Mesodermal cell (in vitro differentiated cells): ENCODE data around the gene HPS3.

Source experiments
- H3K27ac ChIP-seq: 2 replicates; pipeline ENCODE4 v1.7.0; 2013; ENCODE audit warnings: mild to moderate bottlenecking, low read depth, low read length, moderate library complexity; ENCODE audit not compliant: severe bottlenecking
- H3K36me3 ChIP-seq: 2 replicates; pipeline ENCODE4 v1.7.1; 2013; ENCODE audit warnings: mild to moderate bottlenecking, low read length, moderate library complexity; ENCODE audit not compliant: control insufficient read depth, insufficient read depth
- H3K4me1 ChIP-seq: one replicate; pipeline ENCODE4 v1.7.1; 2013; ENCODE audit warnings: mild to moderate bottlenecking, low read length; ENCODE audit not compliant: insufficient read depth, control insufficient read depth, poor library complexity, severe bottlenecking
- H3K4me3 ChIP-seq: 2 replicates; pipeline ENCODE4 v1.7.0; 2013; ENCODE audit warnings: low read length, control low read depth, mild to moderate bottlenecking; ENCODE audit not compliant: insufficient read depth, poor library complexity, severe bottlenecking; ENCODE audit errors: extremely low read depth
- H3K9me3 ChIP-seq: 2 replicates; pipeline ENCODE4 v1.7.1; 2013; ENCODE audit warnings: mild to moderate bottlenecking, low read length, moderate library complexity; ENCODE audit not compliant: control insufficient read depth
- WGBS, 2 experiments: methylation state at CpG; one replicate each; pipeline ENCODE4 v1.1.5; 2013; ENCODE audit warnings: missing lambda C conversion rate in 2 of 2; ENCODE audit not compliant: insufficient coverage in 2 of 2; 5-methylcytosine and 5-hydroxymethylcytosine counted together

Gene HPS3

GRCh38 chr3:149152420-149152819 lies 23.0 kb downstream of the HPS3 start:
- 65 to 69% methylated on average over 2 of the region's 2 CpGs for WGBS, 2 experiments
- Histone ChIP-seq H3K9me3 (no peaks in the 10 kb centered on the region), H3K4me3 (no peak overlapping the region), H3K36me3 (peaks cover 46% of the 10 kb centered on the region), H3K4me1 (peaks cover 9% of the 10 kb centered on the region), H3K27ac (no peak overlapping the region)

GRCh38 chr3:149153402-149153801 lies 24.0 kb downstream of the HPS3 start:
- peaks cover 9% of the 10 kb centered on the region for H3K4me1 ChIP-seq
- H3K9me3 ChIP-seq: no peaks in the 10 kb centered on the region
- H3K36me3 ChIP-seq: peaks cover 53% of the 10 kb centered on the region
- no peak overlapping the region for H3K4me3 ChIP-seq
- H3K27ac ChIP-seq: no peak overlapping the region

- Histone ChIP-seq H3K4me3 (no peak overlapping the region), H3K36me3 (peaks cover 63% of the 10 kb centered on the region)
- WGBS, 2 experiments: 88 to 93% methylated on average over 1 of the region's 4 CpGs
Measured at GRCh38 chr3:149160754-149161300, 31.4 kb downstream of the HPS3 start.

GRCh38 chr3:149162007-149162406 lies 32.6 kb downstream of the HPS3 start:
- H3K4me3 ChIP-seq: no peak overlapping the region
- WGBS, 2 experiments: 90 to 94% methylated on average over 2 of the region's 2 CpGs
- H3K27ac ChIP-seq: no peak overlapping the region
- no peaks in the 10 kb centered on the region for H3K4me1 ChIP-seq
- H3K9me3 ChIP-seq: no peaks in the 10 kb centered on the region
- H3K36me3 ChIP-seq: peaks cover 62% of the 10 kb centered on the region

More at GRCh38 chr3:149160754-149161300, 31.4 kb downstream of the HPS3 start:
- no peaks in the 10 kb centered on the region for H3K9me3 ChIP-seq
- no peak overlapping the region for H3K27ac ChIP-seq
- H3K4me1 ChIP-seq: no peaks in the 10 kb centered on the region

GRCh38 chr3:149163066-149163465 lies 33.6 kb downstream of the HPS3 start:
- no CpG with 5 or more reads among the region's 1 CpG for WGBS, 2 experiments
- no peaks in the 10 kb centered on the region for H3K9me3 ChIP-seq
- no peak overlapping the region for H3K27ac ChIP-seq
- no peaks in the 10 kb centered on the region for H3K4me1 ChIP-seq
- H3K4me3 ChIP-seq: no peak overlapping the region
- H3K36me3 ChIP-seq: peaks cover 61% of the 10 kb centered on the region

- no peak overlapping the region for H3K4me3 ChIP-seq
- WGBS, 2 experiments: 83% methylated on average over 1 of the region's 2 CpGs; no CpG with 5 or more reads in 1 of the 2 experiments
- H3K4me1 ChIP-seq: no peaks in the 10 kb centered on the region
- H3K9me3 ChIP-seq: no peaks in the 10 kb centered on the region
- peaks cover 67% of the 10 kb centered on the region for H3K36me3 ChIP-seq
- no peak overlapping the region for H3K27ac ChIP-seq
Measured at GRCh38 chr3:149167898-149168297, 38.5 kb downstream of the HPS3 start.

GRCh38 chr3:149170672-149171071 lies 41.2 kb downstream of the HPS3 start:
- Histone ChIP-seq H3K9me3 (no peaks in the 10 kb centered on the region), H3K27ac (no peak overlapping the region), H3K4me3 (no peak overlapping the region), H3K36me3 (peaks cover 50% of the 10 kb centered on the region), H3K4me1 (no peaks in the 10 kb centered on the region)
- WGBS, 2 experiments: 100% methylated on average over 1 to 2 of the region's 7 CpGs

GRCh38 chr3:149174901-149175300 lies 45.5 kb downstream of the HPS3 start:
- whole genome bisulfite sequencing, 2 experiments: no CpG with 5 or more reads among the region's 3 CpGs
- Histone ChIP-seq H3K27ac (no peak overlapping the region), H3K4me3 (no peak overlapping the region), H3K4me1 (peaks cover 3% of the 10 kb centered on the region), H3K36me3 (peaks cover 40% of the 10 kb centered on the region), H3K9me3 (peaks cover 10% of the 10 kb centered on the region)

GRCh38 chr3:149177122-149177521 lies 47.7 kb downstream of the HPS3 start:
- WGBS, 2 experiments: no CpG with 5 or more reads among the region's 1 CpG
- Histone ChIP-seq H3K4me1 (peaks cover 8% of the 10 kb centered on the region), H3K9me3 (peaks cover 10% of the 10 kb centered on the region), H3K4me3 (no peak overlapping the region), H3K36me3 (peaks cover 24% of the 10 kb centered on the region), H3K27ac (no peak overlapping the region)

- peaks cover 8% of the 10 kb centered on the region for H3K4me1 ChIP-seq
- peaks cover 10% of the 10 kb centered on the region for H3K9me3 ChIP-seq
- H3K27ac ChIP-seq: no peak overlapping the region
- peaks cover 22% of the 10 kb centered on the region for H3K36me3 ChIP-seq
- no peak overlapping the region for H3K4me3 ChIP-seq
- WGBS, 2 experiments: no CpG with 5 or more reads among the region's 1 CpG
Measured at GRCh38 chr3:149179220-149179619, 49.8 kb downstream of the HPS3 start.

- Histone ChIP-seq H3K27ac (peak overlapping the region; percentile 11), H3K4me1 (peaks cover 8% of the 10 kb centered on the region), H3K4me3 (no peak overlapping the region), H3K9me3 (peaks cover 10% of the 10 kb centered on the region), H3K36me3 (peaks cover 22% of the 10 kb centered on the region)
- 88 to 94% methylated on average over 6 to 7 of the region's 7 CpGs for WGBS, 2 experiments
Measured at GRCh38 chr3:149180057-149180573, 50.7 kb downstream of the HPS3 start.
